HG03571 (cell line): ENCODE results near the gene ACAT2.
"Not testable (repeated sequence)": the region's sequence is repeated elsewhere in the genome, so short reads cannot be mapped to it uniquely, and the experiment has no call there.

ENCODE experiments used
- ATAC-seq: cut with Tn5 transposase; IDR thresholded peaks from one replicate; pipeline ENCODE4 v1.9.1; 2021; ENCODE audit not compliant: unreplicated experiment

Gene ACAT2

DNA sequence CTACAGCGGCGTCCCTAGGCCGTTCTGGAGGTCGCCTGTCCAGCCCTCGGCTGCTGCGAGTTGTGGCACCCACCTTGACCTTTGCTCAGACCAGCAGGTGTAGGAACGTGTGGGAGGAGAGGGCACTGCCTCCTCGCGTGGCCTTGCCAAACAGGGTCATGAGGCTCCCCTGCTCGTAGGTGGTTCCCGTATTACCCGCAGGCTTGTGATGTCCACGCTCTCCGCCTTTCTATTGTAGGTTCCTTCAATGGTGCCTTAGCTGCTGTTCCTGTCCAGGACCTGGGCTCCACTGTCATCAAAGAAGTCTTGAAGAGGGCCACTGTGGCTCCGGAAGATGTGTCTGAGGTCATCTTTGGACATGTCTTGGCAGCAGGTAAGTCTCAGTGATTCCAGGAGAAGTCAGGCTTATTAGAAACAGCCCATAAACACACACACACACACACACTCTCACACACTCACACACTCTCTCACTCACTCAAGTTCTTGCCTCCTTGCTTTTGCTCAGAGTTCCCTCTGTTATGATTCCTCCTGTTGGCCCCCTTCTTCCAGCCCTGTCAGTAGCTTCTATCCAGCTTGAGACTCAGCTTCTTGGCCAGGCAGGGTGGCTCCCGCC lies 942 bp downstream of the ACAT2 start:
- ATAC-seq: peak; percentile 3

DNA sequence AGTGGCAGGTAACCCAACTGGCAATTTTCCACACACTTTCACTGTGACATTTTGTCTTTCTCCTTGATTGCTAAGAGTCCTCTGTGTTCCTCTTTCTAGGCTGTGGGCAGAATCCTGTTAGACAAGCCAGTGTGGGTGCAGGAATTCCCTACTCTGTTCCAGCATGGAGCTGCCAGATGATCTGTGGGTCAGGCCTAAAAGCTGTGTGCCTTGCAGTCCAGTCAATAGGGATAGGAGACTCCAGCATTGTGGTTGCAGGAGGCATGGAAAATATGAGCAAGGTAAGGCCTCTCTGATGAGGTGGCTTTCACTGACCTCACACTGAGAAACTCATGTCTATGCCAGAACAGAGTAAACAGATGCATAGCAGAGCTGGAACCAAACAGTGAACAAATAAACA lies 5.1 kb downstream of the ACAT2 start:
- no peak for ATAC-seq

DNA sequence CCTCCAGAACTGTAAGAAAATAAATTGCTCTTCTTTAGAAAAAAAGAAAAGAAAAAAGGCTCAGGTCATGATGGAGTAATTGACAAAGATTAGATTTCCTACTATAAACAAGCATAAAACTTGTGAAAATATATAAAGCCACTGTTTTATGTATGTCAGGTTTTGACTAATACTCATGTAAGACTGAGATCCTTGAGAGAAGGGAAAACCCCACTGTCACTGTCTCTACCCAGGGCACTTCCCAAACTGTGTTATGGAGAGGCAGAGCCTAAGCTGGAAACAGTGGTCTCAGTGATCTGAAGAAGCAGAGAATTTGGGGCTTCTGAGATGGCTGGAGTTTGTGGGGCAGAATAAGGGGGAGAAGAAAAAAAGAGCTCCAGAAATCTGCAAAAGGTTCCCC lies 7.6 kb downstream of the ACAT2 start:
- ATAC-seq: no peak

DNA sequence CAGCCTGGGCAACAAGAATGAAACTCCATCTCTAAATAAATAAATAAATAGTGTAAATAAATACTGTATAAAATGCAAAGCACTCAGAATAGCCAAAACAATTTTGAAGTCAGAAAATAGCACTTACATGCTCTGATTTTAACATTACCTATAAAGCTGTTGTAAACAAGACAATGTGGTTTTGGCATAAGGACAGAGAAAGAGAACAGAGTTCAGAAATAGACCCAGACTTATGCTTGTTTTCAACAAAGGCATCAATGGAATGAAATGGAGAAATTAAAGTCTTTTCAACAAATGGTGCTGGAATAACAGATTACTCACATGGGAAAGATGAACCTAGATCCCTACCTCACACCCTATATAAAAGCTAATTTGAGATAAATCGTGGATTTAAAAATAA lies 10.4 kb downstream of the ACAT2 start:
- no peak for ATAC-seq

DNA sequence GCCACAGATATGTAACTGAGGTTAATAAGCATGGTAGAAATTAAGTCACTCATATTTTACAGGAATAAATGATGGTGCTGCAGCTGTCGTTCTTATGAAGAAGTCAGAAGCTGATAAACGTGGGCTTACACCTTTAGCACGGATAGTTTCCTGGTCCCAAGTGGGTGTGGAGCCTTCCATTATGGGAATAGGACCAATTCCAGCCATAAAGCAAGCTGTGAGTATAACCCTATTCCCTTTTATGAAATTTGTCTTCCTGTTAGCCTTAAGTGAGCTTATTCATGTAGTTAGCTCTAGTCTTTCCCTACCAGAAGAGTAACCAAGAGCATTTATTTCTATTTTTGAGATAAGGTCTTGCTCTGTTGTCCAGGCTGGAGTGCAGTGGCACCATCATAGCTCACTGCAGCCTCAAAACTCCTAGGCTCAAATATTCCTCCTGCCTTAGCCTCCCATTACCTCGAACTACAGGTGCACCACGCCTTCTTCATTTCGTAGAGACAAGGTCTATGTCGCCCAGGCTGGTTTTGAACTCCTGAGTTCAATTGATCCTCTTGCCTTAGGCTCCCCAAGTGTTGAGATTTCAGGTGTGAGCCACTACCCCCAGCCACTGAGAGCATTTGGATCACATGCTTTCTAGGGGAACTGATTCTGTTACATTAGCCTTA lies 15.5 kb downstream of the ACAT2 start:
- ATAC-seq: no peak

DNA sequence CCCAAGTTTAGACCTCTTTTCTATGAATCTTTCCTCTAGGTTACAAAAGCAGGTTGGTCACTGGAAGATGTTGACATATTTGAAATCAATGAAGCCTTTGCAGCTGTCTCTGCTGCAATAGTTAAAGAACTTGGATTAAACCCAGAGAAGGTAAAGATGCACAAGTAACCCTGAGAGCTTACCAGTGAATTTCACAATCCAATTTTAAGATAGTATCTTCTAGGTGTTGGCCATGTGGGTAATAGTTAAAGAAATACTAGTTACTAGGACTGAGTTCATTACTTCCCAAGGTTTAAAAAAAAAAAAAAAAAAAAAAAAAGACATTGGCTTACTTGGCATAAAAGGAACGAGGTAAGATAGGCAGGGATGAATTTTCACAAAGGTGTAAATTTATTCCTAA lies 16.3 kb downstream of the ACAT2 start:
- no peak for ATAC-seq

DNA sequence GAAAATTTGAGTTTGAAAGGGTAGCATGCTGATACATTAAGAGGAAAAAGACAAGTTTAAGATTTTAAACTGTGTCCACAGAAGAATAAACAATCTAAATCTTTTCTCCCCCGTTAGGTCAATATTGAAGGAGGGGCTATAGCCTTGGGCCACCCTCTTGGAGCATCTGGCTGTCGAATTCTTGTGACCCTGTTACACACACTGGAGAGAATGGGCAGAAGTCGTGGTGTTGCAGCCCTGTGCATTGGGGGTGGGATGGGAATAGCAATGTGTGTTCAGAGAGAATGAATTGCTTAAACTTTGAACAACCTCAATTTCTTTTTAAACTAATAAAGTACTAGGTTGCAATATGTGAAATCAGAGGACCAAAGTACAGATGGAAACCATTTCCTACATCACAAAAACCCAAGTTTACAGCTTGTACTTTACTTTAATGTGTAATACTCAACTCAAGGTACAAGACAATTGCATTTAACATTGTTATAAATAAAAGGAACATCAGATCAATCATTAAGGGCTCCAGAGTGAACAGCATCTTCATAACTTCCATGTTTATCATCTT lies 16.8 kb downstream of the ACAT2 start:
- ATAC-seq: no peak

DNA sequence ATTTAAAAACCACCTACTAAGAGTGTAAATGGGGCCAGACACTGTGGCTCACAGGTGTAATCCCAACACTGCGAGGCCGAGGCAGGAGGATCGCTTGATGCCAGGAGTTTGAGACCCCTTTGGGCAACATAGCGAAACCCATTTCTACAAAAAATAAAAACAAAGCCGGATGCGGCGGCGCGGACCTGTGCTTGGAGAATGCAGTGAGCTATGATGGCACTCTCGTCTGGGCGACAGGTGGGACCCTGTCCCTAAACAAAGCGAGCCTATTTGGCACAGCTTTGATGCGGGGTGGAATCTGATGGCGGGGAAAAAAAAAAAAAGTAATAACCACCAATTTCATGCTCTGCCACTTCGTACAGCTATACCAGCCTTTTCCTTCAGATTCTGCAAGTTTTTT lies 26.4 kb downstream of the ACAT2 start:
- no peak for ATAC-seq

DNA sequence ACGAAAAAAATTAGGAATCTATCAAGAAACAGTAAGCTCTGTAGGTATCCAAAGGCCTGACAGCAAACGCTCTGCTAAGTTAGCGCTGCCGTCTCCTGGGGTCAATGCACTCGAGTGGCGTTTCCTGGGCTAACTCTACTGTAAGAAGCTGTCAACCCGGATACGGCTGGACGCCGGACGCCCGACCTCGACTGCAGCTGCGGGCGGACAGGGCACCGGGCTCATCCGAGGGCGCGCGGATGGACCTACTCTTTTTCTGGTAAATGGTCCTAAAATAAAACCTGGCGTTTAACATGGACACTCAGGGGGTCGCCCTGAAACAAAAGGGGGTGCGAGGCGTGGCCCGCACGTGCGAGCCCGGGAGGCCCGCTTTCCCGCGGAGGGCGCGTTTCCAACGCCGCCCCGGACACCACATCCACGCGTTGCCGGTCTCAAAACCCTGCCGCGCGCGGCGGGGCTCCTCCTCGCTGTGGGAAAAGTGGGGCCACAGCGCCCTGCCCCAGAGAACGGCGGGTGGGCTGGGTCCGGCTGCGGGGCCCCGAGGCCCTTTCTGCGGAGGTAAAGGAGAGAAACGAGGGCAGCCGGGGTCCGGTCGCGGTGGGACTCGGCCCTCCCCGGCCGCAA lies 27.0 kb downstream of the ACAT2 start:
- no peak for ATAC-seq

DNA sequence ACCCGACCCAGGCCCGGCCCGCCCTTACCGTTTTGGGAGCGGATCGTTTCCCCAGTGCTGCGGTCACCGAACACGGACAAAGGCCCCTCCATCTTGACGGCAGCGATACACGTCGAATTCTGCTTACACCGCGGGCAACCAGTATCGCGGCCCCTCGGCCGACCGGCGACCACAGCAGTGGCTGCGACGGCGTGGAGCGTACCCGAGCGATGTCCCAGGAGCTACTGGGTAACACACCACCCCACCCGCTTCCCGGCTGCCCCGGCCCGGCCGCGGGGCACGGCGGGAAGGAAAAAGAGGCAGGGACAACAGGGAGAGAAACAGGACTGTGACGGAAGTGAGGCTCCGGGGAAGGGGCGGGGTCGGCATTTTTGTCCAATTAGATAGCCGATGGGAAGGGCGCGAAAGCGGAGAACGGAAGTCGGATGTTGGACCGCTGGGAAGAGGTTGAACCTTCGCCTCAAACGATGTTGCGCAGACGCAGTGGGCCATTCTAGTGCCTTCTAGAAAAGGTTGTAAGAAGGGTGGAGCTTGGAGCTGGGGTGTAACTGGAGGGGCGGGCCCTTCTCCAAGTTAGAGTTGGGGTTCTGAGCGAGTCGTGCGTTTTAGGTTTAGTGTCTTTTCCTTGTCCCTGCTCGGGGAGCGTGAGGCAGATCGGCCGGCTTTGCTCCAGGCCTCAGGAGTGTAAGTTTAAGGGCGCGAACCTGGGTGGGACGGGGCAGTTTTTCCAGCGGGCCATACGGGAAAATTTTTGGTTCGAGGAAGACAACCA lies 27.7 kb downstream of the ACAT2 start, which contains the start of gene TCP1:
TCP1 (minus strand) TSS at position 226 of the 772 bp plus-strand sequence; CDS start at position 92, 134 bp downstream.
- peak; percentile 68 for ATAC-seq

DNA sequence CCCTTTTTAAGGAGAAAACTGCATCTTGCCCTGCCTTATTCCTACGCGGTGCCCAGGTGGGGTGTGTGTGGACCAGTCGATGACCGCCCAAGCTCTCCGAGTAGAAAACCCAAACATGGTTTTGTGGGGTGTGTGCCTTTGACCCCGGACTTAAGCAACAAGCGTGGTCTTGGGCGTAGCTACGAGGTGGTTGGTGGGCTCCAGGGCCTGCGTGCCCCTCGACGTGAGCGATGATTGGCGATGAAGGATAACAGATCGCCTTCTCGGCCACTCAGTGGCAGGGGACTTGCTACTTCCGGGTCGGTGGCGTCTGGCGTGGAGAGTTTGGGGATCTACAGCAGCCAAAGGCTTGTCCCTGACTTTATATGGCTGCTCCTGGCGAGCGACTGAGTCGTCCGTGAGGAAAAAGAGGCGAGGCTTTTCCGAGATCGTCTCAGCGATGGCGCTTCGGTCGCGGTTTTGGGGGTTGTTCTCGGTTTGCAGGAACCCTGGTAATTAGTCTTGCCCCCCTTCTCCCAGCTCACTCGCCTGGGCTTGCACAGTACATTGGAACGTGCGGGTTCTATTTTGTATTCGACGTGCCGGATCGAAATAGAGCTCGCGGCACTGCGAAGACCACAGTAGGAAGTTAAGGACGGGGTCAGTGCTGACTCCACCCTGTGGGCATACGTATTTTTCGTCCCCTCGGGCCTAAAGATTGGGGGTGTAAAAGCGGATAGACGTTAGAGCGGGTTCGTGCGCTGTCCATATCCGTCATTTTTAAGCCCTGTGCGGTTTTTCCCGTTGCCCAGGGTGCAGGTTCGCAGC lies 28.5 kb downstream of the ACAT2 start, which contains the start of gene MRPL18:
MRPL18 (plus strand) TSS at position 319 of the 807 bp plus-strand sequence; CDS start at position 440, 121 bp downstream.
- peak; percentile 81 for ATAC-seq

DNA sequence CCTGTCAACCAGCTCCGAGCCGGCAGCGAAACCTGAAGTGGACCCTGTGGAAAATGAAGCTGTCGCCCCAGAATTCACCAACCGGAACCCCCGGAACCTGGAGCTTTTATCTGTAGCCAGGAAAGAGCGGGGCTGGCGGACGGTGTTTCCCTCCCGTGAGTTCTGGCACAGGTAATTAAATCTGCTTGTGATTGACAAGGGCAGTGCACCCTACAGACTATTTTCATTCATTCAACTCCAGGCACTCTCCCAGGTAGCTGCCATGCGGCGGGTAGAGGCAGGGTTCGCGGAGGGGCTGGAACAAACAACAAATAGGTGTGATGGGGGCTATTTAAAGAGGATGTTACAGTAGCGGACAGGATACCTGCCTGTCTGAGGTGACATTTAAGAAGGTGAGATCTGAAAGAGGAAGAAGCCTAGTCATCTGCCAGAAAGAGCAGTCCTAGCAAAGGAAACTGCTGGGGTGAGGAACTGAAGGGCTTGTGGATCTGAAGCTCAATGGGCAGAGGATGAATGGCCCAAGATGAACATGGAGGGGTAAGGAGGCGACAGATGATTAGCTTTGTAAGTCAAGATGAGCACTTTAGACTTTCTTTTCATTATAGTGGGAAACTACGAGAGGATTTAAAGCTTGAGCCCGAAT lies 29.2 kb downstream of the ACAT2 start:
- no peak for ATAC-seq

DNA sequence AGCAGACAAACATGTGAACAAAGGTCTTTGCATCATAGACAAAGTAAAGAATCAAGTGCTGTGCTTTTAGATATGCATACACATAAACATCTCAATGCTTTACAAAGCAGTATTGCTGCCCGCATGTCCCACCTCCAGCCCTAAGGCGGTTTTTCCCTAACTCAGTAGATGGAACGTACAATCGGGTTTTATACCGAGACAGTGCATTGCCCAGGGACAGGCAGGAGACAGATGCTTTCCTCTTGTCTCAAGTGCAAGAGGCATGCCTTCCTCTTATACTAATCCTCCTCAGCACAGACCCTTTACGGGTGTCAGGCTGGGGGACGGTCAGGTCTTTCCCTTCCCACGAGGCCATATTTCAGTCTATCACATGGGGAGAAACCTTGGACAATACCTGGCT lies 33.1 kb downstream of the ACAT2 start:
- not testable (repeated sequence) for ATAC-seq

DNA sequence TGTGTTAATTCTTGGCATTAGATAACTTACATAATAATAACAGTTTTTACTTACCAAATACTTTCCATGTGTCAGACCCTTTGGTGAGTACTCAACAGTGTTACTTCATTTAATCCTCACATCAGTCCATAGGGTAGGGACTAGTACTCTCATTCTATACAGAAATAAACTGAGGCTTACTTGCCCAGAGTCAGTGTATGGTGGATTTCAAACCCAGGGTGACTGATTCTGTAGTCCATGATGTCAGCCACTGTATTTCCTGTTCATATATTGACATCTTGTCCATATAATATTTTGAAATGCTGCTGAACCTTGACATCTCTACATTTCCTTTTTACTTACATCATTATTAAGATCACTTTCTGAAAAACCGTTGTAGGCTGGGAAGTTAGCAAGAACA lies 35.7 kb downstream of the ACAT2 start:
- ATAC-seq: no peak

DNA sequence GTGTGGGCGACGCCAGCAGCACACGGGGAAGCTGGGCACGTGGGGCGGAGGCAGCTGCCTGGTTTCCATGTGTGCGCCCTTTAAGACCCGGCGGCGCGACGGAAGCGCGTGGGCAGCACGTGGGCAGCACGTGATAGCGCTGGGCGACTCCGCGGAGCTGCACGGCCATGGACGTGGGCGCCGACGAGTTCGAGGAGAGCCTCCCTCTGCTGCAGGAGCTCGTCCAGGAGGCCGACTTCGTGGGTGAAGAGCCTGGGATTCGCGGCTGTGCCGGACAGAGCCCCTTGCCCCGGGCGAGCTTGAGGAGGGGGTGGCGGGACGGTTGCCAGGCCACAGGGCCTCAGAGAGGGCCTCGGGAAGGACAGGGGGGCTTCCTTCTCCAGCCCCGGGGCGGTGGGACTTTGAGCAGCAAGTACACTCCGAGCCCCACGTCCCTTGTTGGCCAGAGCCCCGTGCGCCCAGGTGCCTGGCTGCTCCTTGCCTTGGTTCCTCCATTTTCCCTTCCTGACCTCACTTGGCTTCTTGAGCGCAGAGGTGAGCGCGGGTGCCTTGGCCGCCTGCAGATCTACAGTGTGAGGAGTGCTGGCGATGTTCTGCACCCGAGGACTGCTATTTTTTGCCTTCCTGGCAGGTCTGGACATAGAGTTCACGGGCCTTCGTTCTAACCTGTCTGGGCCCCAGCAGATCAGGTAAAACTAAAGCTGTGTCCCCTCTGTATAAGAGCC lies 38.5 kb downstream of the ACAT2 start, which contains the start of gene PNLDC1:
PNLDC1 (plus strand) TSS at position 136 of the 725 bp plus-strand sequence; CDS start at position 168, 32 bp downstream.
- ATAC-seq: no peak

DNA sequence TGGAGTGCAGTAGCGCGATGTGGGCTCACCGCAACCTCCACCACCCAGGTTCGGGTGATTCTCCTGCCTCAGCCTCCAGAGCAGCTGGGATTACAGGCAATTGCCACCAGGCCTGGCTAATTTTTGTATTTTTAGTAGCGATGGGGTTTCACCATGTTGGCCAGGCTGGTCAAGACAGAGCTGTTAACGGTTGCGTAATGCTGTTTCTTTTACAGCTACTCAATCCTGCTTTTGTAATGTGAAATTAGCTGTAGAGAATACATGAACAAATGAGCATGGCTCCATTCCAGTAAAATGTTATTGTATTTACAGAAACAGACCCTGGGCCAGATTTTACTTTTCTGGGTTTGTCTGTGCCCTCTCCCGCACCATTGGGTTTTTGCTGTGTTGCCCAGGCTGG lies 40.1 kb downstream of the ACAT2 start:
- no peak for ATAC-seq

DNA sequence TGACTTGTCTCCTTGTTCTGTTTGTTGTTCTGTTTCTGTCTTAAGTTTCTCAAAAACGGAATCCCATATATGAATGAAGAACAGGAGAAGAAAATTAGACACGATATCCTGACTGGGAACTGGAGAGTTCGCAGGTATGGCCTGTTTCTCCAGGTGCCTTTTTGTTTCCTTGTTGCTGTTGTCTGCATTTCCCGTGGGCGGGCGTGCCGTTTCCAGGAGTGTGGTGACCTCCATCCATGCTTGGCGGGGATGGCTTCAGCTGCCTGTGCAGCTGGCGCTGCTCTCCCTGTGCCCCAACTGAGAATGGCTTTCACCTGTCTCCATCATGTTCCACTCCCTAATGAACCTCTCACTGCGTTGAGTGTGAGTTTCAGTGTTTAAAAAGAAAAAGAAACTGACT lies 42.7 kb downstream of the ACAT2 start:
- ATAC-seq: no peak

DNA sequence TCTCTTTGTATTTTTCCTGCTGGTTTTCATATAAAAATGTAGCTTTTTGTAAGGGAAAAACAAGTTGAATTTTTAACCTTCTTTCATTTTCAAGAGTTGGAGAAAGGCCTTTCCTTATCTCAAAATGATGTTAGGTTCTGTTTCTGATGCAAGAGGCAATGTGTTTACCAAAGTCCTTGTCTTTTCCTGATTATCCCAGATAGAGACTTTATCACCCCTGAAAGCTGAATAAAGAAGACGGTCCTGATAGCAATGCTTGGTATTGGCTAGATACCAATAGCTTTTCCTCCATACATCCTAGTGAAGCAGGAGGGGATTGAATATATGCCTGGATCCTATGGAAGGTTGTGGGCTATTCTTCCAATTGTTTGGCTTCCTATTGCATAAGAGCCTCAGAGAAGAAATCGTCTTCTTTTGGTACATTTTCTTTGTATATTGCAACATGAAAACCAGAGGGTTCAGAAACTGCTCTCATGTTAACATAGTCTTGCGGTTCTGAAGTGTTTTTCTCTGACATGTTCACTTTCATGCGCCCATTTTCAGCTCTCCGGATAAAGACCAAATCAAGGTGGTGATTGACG lies 43.7 kb downstream of the ACAT2 start:
- ATAC-seq: no peak

DNA sequence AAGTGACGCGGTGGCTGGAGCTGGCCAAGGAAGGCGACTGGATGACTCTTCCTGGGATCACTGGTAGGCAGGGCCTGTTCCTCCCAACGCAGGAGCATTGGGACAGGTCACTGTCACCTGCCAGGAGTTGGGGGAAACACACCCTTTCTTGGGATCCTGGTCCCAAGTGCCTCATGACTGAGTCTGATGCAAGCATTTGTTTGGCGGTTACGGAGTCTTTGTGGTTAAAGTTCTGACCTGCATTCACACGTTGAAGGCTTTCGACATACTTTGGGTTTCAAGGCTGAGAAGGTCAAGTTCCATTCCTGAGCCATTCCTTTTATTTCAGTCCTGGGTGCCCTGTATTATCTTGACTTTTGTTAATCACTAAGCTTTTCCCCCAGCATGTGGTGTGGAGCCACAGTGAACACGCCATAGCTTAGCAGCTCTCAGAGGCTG lies 44.2 kb downstream of the ACAT2 start:
- ATAC-seq: no peak
